Measurements from ENCODE around the gene TDRD7.

GRCh38 chr9:97535771-97536170, 123.9 kb downstream of the TDRD7 start:
- TF ChIP-seq POLR2A (IDR thresholded peaks at IDR 0.05; ENCODE audit: low read length) (no peak), GATA1 (IDR thresholded peaks at IDR 0.05; ENCODE audit: low read depth, low read length) (no peak)

Measured in erythroblast (primary cell).